Peyer's patch (tissue), 4 donors: ENCODE results near the gene GABRG3. TPM values are rescaled to one million over a fixed set of nuclear protein-coding genes. Genes with fewer than 3 reads are reported as not detected.

Source experiments
- DNase-seq, 3 donors: peaks; one replicate each; pipeline ENCODE4 v3.0.0-alpha.2; 2017 to 2019
- H3K27ac ChIP-seq, 4 donors: fragments of 200-600 bp; sonication (generic); one replicate each; pipeline ENCODE4 v1.5.1; 2016 to 2019
- H3K27me3 ChIP-seq, 2 donors: fragments of 200-600 bp; sonication (generic); one replicate each; pipeline ENCODE4 v1.5.1; 2019
- H3K36me3 ChIP-seq, 3 donors: fragments of 200-600 bp; sonication (generic); one replicate each; pipeline ENCODE4 v1.5.1; 2016 to 2019
- H3K4me1 ChIP-seq, 4 donors: fragments of 200-600 bp; sonication (generic); one replicate each; pipeline ENCODE4 v1.5.1; 2016 to 2019
- H3K4me3 ChIP-seq, 4 donors: fragments of 200-600 bp; sonication (generic); 1 replicate in 3 of 4; 2 replicates in 1 of 4; pipeline ENCODE4 v1.5.1; 2016 to 2019; ENCODE audit warnings: mild to moderate bottlenecking in 1 of 4
- H3K9me3 ChIP-seq, 4 donors: fragments of 200-600 bp; sonication (generic); one replicate each; pipeline ENCODE4 v1.5.1; 2016 to 2019; ENCODE audit warnings: mild to moderate bottlenecking in 1 of 4
- CTCF ChIP-seq, 6 experiments: fragments of 450-650 bp in 4 of 6; fragments of 200-600 bp in 2 of 6; sonication (generic) in 1 of 6; IDR thresholded peaks; one replicate each; pipeline ENCODE4 v1.5.1; 2017 to 2019; ENCODE audit warnings: antibody characterized with exemption in 6 of 6, mild to moderate bottlenecking in 3 of 6, moderate library complexity in 1 of 6
- POLR2A ChIP-seq, 2 donors: fragments of 450-650 bp; IDR thresholded peaks; one replicate each; pipeline ENCODE4 v1.5.1; 2017; ENCODE audit warnings: antibody characterized with exemption in 2 of 2, mild to moderate bottlenecking in 2 of 2, moderate library complexity in 2 of 2
- total RNA-seq, 4 donors: library from RNA; depleted of rRNA; stranded (reverse); fragments of >200 nt; gene quantifications; one replicate each; pipeline ENCODE4 v1.1.0, GENCODE V29; 2016

GABRG3 gene
- total RNA-seq, 4 donors from 2014 or later = not detected

GRCh38 chr15:27383726-27384125, 412.7 kb downstream of the GABRG3 start:
- no peak for TF ChIP-seq CTCF (IDR thresholded peaks at IDR 0.05)
- no peak for TF ChIP-seq POLR2A (IDR thresholded peaks at IDR 0.05)
- no peaks in the 10 kb centered on the region for H3K36me3 ChIP-seq
- DNase-seq = no peak
- H3K27me3 ChIP-seq = no peaks in the 10 kb centered on the region
- no peaks in the 10 kb centered on the region for H3K4me1 ChIP-seq
- H3K4me3 ChIP-seq = no peak overlapping the region
- H3K27ac ChIP-seq = no peak overlapping the region
- H3K9me3 ChIP-seq = peaks cover 0 to 3% (median 0%) of the 10 kb centered on the region in 4 donors

GRCh38 chr15:27392163-27392562, 421.2 kb downstream of the GABRG3 start:
- TF ChIP-seq POLR2A (IDR thresholded peaks at IDR 0.05) (no peak), CTCF (IDR thresholded peaks at IDR 0.05) (no peak)
- H3K27ac ChIP-seq = no peak overlapping the region
- H3K36me3 ChIP-seq = no peaks in the 10 kb centered on the region
- H3K9me3 ChIP-seq = no peaks in the 10 kb centered on the region
- no peak overlapping the region for H3K4me3 ChIP-seq
- DNase-seq = no peak
- no peaks in the 10 kb centered on the region for H3K4me1 ChIP-seq
- H3K27me3 ChIP-seq = no peaks in the 10 kb centered on the region

- H3K4me1 ChIP-seq = no peaks in the 10 kb centered on the region
- no peak for TF ChIP-seq CTCF (IDR thresholded peaks at IDR 0.05)
- TF ChIP-seq POLR2A (IDR thresholded peaks at IDR 0.05) = no peak
- H3K36me3 ChIP-seq = no peaks in the 10 kb centered on the region
- H3K27me3 ChIP-seq = no peaks in the 10 kb centered on the region
- no peak overlapping the region for H3K4me3 ChIP-seq
- no peak overlapping the region for H3K27ac ChIP-seq
- H3K9me3 ChIP-seq = no peaks in the 10 kb centered on the region
- no peak for DNase-seq
These were observed 425.5 kb downstream of the GABRG3 start for GRCh38 chr15:27396521-27396920.

GRCh38 chr15:27396996-27397395, 426.0 kb downstream of the GABRG3 start:
- H3K4me3 ChIP-seq = no peak overlapping the region

GRCh38 chr15:27398631-27399161, 427.7 kb downstream of the GABRG3 start:
- no peaks in the 10 kb centered on the region for H3K9me3 ChIP-seq
- TF ChIP-seq POLR2A (IDR thresholded peaks at IDR 0.05) (no peak), CTCF (IDR thresholded peaks at IDR 0.05) (no peak)
- H3K27ac ChIP-seq = no peak overlapping the region
- no peak for DNase-seq
- H3K36me3 ChIP-seq = no peaks in the 10 kb centered on the region
- H3K4me3 ChIP-seq = no peak overlapping the region
- H3K4me1 ChIP-seq = no peaks in the 10 kb centered on the region
- no peaks in the 10 kb centered on the region for H3K27me3 ChIP-seq

More at GRCh38 chr15:27396996-27397395, 426.0 kb downstream of the GABRG3 start:
- no peak for TF ChIP-seq CTCF (IDR thresholded peaks at IDR 0.05)
- no peak for TF ChIP-seq POLR2A (IDR thresholded peaks at IDR 0.05)
- Histone ChIP-seq H3K9me3 (no peaks in the 10 kb centered on the region), H3K36me3 (no peaks in the 10 kb centered on the region), H3K27ac (no peak overlapping the region), H3K4me1 (no peaks in the 10 kb centered on the region), H3K27me3 (no peaks in the 10 kb centered on the region)
- DNase-seq = no peak

- H3K27me3 ChIP-seq = no peaks in the 10 kb centered on the region
- H3K4me1 ChIP-seq = no peaks in the 10 kb centered on the region
- no peak overlapping the region for H3K27ac ChIP-seq
- H3K9me3 ChIP-seq = no peaks in the 10 kb centered on the region
- H3K4me3 ChIP-seq = no peak overlapping the region
- H3K36me3 ChIP-seq = no peaks in the 10 kb centered on the region
- TF ChIP-seq CTCF (IDR thresholded peaks at IDR 0.05) (no peak), POLR2A (IDR thresholded peaks at IDR 0.05) (no peak)
- DNase-seq = no peak
These were observed 428.3 kb downstream of the GABRG3 start for GRCh38 chr15:27399241-27399640.
